Tibial nerve (tissue), 3 donors: Measurements from ENCODE around the gene GIMAP8.

Experiments used
- CTCF ChIP-seq, 5 experiments: fragments of 200-600 bp in 3 of 5; fragments of 450-650 bp in 2 of 5; sonication (generic) in 3 of 5; IDR thresholded peaks; one replicate each; pipeline ENCODE4 v1.5.1; 2016 to 2019; ENCODE audit warnings: antibody characterized with exemption in 5 of 5, mild to moderate bottlenecking in 3 of 5, moderate library complexity in 2 of 5
- POLR2A ChIP-seq, 2 donors: fragments of 450-650 bp; IDR thresholded peaks; one replicate each; pipeline ENCODE4 v1.6.1; 2017; ENCODE audit warnings: antibody characterized with exemption in 2 of 2, mild to moderate bottlenecking in 2 of 2, moderate library complexity in 2 of 2

GRCh38 chr7:150413640-150414081 lies 36.8 kb upstream of the GIMAP8 start:
- TF ChIP-seq POLR2A (IDR thresholded peaks at IDR 0.05) (no peak), CTCF (IDR thresholded peaks at IDR 0.05) (no peak)
